Measurements from ENCODE around the gene DCLK2. TPM values are rescaled to one million over a fixed set of nuclear protein-coding genes. Genes with fewer than 3 reads are reported as not detected.

Gene DCLK2
- total and polyA plus RNA-seq, 2 donors (not counting 1 experiment from before 2014, with no cell fraction given): 0.91 to 3.3 TPM

- Histone ChIP-seq H3K4me1 (ENCODE audit: control insufficient read depth in 2 of 2, insufficient read depth in 2 of 2, low read length in 2 of 2) (no peaks in the 10 kb centered on the region), H4K20me1 (ENCODE audit: control insufficient read depth, insufficient read depth, low read length, poor library complexity, severe bottlenecking) (no peaks in the 10 kb centered on the region), H3K79me2 (ENCODE audit: control insufficient read depth, insufficient read depth, low read length) (no peaks in the 10 kb centered on the region), H3K27me3 (replicated peaks in 1 of 4; ENCODE audit: control extremely low read depth in 1 of 4, control insufficient read depth in 3 of 4, insufficient read depth in 4 of 4, low read length in 3 of 4) (no peaks in the 10 kb centered on the region), H3K9ac (ENCODE audit: low read length) (no peak overlapping the region), H3K4me2 (replicated peaks; ENCODE audit: low read depth, low read length, poor library complexity, severe bottlenecking) (no peak overlapping the region), H3K36me3 (replicated peaks in 1 of 2; ENCODE audit: control extremely low read depth in 1 of 2, control insufficient read depth in 1 of 2, extremely low read depth in 1 of 2, insufficient read depth in 2 of 2, low read length in 1 of 2) (no peaks in the 10 kb centered on the region), H3K9me3 (ENCODE audit: control extremely low read depth in 1 of 3, control insufficient read depth in 2 of 3, insufficient read depth in 1 of 3, low read length in 2 of 3) (no peaks in the 10 kb centered on the region), H3K4me3 (ENCODE audit: control extremely low read depth in 1 of 5, extremely low read depth in 1 of 5, insufficient read depth in 1 of 5, low read depth in 2 of 5, low read length in 4 of 5) (no peak overlapping the region), H2AFZ (ENCODE audit: insufficient read depth, low read depth, low read length, poor library complexity, severe bottlenecking) (no peak overlapping the region), H3K27ac (ENCODE audit: low read length in 2 of 2) (no peak overlapping the region)
- Mint-ChIP-seq H3K4me1 (no peaks in the 10 kb centered on the region), H3K27me3 (no peaks in the 10 kb centered on the region), H3K4me3 (no peak overlapping the region), H3K27ac (no peak overlapping the region), H3K9me3 (ENCODE audit: insufficient read depth) (no peaks in the 10 kb centered on the region)
- no peak for DNase-seq
- TF ChIP-seq EZH2 (IDR thresholded peaks at IDR 0.05; ENCODE audit: borderline replicate concordance, insufficient read depth, low read depth, low read length, poor library complexity, severe bottlenecking): no peak
- TF ChIP-seq, protein P1, sequence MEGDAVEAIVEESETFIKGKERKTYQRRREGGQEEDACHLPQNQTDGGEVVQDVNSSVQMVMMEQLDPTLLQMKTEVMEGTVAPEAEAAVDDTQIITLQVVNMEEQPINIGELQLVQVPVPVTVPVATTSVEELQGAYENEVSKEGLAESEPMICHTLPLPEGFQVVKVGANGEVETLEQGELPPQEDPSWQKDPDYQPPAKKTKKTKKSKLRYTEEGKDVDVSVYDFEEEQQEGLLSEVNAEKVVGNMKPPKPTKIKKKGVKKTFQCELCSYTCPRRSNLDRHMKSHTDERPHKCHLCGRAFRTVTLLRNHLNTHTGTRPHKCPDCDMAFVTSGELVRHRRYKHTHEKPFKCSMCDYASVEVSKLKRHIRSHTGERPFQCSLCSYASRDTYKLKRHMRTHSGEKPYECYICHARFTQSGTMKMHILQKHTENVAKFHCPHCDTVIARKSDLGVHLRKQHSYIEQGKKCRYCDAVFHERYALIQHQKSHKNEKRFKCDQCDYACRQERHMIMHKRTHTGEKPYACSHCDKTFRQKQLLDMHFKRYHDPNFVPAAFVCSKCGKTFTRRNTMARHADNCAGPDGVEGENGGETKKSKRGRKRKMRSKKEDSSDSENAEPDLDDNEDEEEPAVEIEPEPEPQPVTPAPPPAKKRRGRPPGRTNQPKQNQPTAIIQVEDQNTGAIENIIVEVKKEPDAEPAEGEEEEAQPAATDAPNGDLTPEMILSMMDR (IDR thresholded peaks at IDR 0.05): no peak
- POLR2A ChIA-PET: no interaction called here
- CTCF ChIA-PET: no interaction called here
- ATAC-seq (ENCODE audit: low read depth): no peak
- intact Hi-C loops (cut with micrococcal nuclease): no loop called here
- WGBS (ENCODE audit: insufficient coverage): 22% methylated on average over 3 of the region's 4 CpGs
Observed at GRCh38 chr4:150178161-150178560, 99.9 kb downstream of the DCLK2 start.

- Histone ChIP-seq H3K36me3 (replicated peaks in 1 of 2; ENCODE audit: control extremely low read depth in 1 of 2, control insufficient read depth in 1 of 2, extremely low read depth in 1 of 2, insufficient read depth in 2 of 2, low read length in 1 of 2) (no peaks in the 10 kb centered on the region), H3K4me3 (ENCODE audit: control extremely low read depth in 1 of 5, extremely low read depth in 1 of 5, insufficient read depth in 1 of 5, low read depth in 2 of 5, low read length in 4 of 5) (no peak overlapping the region), H3K27me3 (replicated peaks in 1 of 4; ENCODE audit: control extremely low read depth in 1 of 4, control insufficient read depth in 3 of 4, insufficient read depth in 4 of 4, low read length in 3 of 4) (no peaks in the 10 kb centered on the region), H2AFZ (ENCODE audit: insufficient read depth, low read depth, low read length, poor library complexity, severe bottlenecking) (no peak overlapping the region), H4K20me1 (ENCODE audit: control insufficient read depth, insufficient read depth, low read length, poor library complexity, severe bottlenecking) (no peaks in the 10 kb centered on the region), H3K4me2 (replicated peaks; ENCODE audit: low read depth, low read length, poor library complexity, severe bottlenecking) (no peak overlapping the region), H3K9ac (ENCODE audit: low read length) (no peak overlapping the region), H3K4me1 (ENCODE audit: control insufficient read depth in 2 of 2, insufficient read depth in 2 of 2, low read length in 2 of 2) (no peaks in the 10 kb centered on the region), H3K9me3 (ENCODE audit: control extremely low read depth in 1 of 3, control insufficient read depth in 2 of 3, insufficient read depth in 1 of 3, low read length in 2 of 3) (no peaks in the 10 kb centered on the region), H3K27ac (ENCODE audit: low read length in 2 of 2) (no peak overlapping the region), H3K79me2 (ENCODE audit: control insufficient read depth, insufficient read depth, low read length) (no peaks in the 10 kb centered on the region)
- Mint-ChIP-seq H3K27ac (no peak overlapping the region), H3K4me3 (no peak overlapping the region), H3K9me3 (ENCODE audit: insufficient read depth) (no peaks in the 10 kb centered on the region), H3K4me1 (no peaks in the 10 kb centered on the region), H3K27me3 (peaks cover 7% of the 10 kb centered on the region)
- ATAC-seq (ENCODE audit: low read depth) (no peak), DNase-seq (peak; percentile 21)
- intact Hi-C loops (cut with micrococcal nuclease): no loop called here
- POLR2A ChIA-PET: no interaction called here
- TF ChIP-seq EZH2 (IDR thresholded peaks at IDR 0.05; ENCODE audit: borderline replicate concordance, insufficient read depth, low read depth, low read length, poor library complexity, severe bottlenecking): no peak
- TF ChIP-seq, protein P1 (IDR thresholded peaks at IDR 0.05): no peak
- CTCF ChIA-PET: interaction anchor here (0.7 kb wide), 1 partner anchor 68 kb away, joined by 3 read pairs; no protein-coding TSS in a partner anchor
Observed at GRCh38 chr4:150181536-150181935, 103.3 kb downstream of the DCLK2 start.
